Stimulated activated CD8-positive, alpha-beta memory T cell treated with anti-CD3 and anti-CD28 coated beads, Interleukin-2, amount 100 ng/mL, for 1 hour (primary cell): ENCODE measurements around the gene TRABD2B.

Source experiments
- DNase-seq, 2 donors: peaks; one replicate each; pipeline ENCODE4 v3.0.0-alpha.2; 2020; ENCODE audit warnings: low read depth in 2 of 2

Gene TRABD2B

GRCh38 chr1:47936916-47937551 lies 60.2 kb downstream of the TRABD2B start:
- no peak for DNase-seq

GRCh38 chr1:47935856-47936255 lies 61.3 kb downstream of the TRABD2B start:
- no peak for DNase-seq

DNA sequence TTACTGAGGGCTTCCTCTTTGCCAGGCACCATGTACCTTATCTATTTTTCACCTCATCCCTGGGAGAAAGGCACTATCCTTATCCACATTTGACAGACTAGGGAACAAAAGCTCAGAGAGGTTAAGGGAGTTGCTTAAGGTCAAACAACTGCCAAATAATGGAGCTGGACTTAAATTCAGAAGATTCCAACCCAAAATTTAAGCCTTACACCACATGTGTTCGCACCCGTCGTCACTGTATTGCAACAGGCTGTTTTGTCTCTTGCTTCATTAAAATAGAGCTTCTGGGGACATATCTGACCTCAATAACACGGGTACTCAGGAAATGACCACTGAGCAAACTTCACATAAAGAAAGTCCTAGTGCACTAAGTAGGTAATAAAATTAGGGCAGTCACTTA lies 62.0 kb downstream of the TRABD2B start:
- no peak for DNase-seq

DNA sequence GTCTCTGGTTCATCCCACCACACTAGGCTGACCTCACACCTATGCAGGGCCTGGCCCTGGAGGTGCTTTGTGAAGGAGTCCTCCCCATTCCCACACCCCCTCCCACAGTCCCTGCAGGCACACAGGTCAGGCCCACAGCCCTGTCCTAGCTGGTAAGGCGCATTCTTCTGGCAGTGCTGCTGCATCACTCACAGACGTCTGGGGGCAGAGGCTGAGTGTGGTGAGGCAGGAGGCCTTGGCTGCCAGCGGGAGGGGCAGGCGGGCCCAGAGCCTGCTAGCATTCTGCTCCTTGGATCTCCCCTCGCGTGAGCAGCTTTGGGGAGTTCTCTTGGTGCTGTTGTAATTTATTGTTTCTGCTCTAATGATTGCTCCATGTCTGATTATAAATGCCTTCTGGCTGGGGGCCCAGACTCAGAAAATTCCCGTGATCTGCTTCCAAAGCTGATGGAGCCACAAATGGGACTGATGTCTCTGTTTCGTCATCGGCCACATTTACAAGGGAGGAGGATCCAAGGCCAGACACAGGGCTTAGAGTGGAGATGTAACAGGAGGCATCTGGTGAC lies 62.9 kb downstream of the TRABD2B start:
- DNase-seq, result no peak

GRCh38 chr1:47932743-47933142 lies 64.4 kb downstream of the TRABD2B start:
- DNase-seq, result no peak

- no peak for DNase-seq
Measured at GRCh38 chr1:47931395-47931794, 65.8 kb downstream of the TRABD2B start.

GRCh38 chr1:47930210-47930840 lies 66.9 kb downstream of the TRABD2B start:
- no peak for DNase-seq

GRCh38 chr1:47927165-47927564 lies 70.0 kb downstream of the TRABD2B start:
- no peak for DNase-seq

DNA sequence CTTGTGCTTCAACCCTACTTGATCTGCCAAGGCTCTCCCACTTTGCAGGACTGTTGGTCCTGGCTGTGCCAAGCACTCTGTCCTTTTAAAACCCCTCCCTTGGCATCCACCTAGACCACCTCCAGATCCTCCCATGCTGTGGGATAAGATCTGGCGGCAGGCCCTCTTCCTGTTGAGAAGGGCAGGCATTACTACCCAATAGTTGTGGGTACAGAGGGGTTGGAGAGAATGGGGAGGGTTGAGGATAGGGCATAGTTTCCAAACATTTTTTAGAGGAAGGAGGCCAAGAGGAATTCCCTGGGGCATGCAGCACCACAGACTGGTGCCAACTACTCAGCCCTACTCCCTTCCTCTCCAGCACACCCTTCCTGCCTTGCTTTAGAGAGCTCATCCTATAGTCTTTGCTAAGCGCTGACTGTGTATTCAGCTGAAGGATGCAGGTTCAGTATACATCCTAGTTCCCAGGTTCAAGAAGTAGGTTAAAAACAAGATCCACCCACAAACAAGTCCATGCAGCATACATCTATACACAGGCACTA lies 70.7 kb downstream of the TRABD2B start:
- DNase-seq, result no peak

- no peak for DNase-seq
Measured at GRCh38 chr1:47924270-47925048, 72.7 kb downstream of the TRABD2B start.

- no peak for DNase-seq
Measured at GRCh38 chr1:47921935-47922415, 75.2 kb downstream of the TRABD2B start.

GRCh38 chr1:47919113-47919833 lies 77.9 kb downstream of the TRABD2B start:
- DNase-seq, result no peak

DNA sequence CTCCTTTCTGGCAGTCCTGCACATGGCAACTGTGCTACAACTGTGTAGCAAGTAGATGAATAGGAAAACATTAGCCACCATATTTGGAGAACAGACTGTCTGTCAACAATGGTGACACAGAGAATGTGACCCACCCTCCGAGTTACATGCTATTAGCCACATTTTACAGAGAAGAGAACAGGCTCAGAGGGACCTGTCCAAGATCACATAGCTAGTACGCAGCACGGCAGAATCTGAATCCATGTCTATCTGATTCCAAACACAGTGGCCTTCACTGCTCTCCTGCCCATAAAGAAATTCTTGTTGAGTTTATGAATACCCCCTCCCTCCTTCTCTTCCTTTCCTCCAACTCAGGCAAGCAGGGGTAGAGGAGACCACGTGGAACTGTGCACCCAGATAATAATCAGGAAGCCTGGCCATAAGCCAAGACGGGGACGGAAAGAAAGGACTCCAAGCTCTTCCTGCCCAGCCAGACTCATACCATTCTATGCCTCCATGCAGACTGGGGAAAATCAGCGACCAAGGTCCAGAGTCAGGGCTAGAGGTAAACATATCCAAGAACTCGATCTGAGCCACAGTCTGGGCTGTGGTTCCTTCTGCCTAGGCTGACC lies 78.8 kb downstream of the TRABD2B start:
- no peak for DNase-seq

DNA sequence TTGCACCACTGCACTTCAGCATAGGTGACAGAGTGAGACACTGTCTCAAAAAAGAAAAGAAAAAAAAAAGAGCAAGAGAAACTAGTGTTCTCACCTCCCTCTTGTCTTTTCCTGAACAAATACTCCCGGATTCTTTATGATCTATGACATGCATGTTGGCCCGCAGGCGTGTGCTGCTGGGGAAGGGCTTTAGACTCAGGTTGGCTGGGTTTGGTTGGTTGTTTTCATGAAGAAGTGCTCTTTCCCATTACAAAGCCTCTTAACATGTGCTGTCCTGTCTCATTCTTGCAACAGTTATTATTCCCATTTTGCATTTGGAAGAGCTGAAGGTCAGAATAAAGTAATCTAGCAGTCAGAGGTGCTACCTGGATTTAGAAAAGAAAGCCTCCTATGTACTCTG lies 79.5 kb downstream of the TRABD2B start:
- no peak for DNase-seq

- no peak for DNase-seq
Measured at GRCh38 chr1:47915677-47916353, 81.4 kb downstream of the TRABD2B start.

GRCh38 chr1:47914952-47915676 lies 82.1 kb downstream of the TRABD2B start:
- DNase-seq, result no peak

DNA sequence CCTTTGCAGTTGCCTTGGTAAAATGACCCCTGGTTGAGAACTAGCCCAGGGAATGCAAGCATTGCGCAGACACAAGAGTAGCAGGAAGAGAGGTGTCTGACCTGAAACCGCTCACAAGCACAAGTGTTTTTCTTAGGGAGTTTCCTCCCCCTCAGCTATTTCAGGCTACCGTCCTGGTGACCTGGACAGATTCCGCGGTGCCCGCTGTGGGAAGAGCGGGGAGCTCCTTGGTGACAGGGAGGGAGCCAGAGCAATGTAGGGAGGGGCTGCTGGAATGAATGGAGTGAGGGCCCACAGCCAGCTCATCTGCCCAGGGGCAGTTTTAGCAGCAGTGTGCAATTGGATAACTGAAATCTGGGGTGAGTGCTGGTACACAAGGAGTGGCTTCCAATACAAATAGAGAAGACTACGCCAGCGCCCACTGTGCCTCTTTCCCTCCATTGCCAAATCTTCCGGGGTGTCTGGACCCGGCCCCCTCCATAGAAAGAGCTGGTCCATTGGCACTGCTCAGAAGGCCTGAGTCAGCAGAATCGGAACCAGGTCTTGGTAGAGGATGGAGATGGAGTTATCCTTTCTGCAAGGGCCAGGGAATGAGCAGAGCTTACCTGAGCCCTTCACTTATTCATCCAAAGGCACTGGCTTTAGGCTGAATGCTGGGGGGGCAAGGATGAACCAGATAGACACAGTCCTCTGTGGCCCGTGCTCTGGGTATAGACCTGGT lies 82.8 kb downstream of the TRABD2B start:
- DNase-seq, result no peak

DNA sequence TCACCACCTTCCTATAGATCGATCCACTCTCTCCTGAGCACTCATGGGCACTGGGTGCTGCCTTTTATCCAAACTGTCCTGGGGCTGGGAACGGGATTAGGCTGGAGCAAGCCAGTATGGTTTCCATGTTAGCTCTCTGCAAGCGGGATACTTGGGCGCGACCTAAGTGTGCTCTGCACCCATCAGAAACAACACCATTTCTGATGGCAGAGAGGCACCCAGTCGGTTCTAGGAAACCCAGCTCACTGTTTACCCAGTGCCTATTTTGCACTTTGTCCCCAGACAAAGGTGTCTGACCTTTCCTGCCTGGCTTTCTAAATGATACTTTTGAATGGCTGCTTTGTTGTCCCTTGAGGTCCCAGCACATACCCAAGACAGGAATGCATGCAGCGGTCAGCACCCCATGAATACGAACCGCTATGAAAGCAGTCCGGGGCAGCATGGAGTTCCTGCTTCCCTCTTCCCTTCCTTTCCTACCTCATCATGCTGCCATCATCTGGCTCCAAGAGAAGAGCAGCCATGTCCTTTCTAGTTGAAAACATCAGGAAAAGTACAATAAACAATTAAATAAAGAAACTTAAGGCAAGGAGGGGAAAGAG lies 83.9 kb downstream of the TRABD2B start:
- no peak for DNase-seq

- DNase-seq, result no peak
Measured at GRCh38 chr1:47912756-47913155, 84.4 kb downstream of the TRABD2B start.
